ENCODE measurements around the gene DIP2A. TPM values are rescaled to one million over a fixed set of nuclear protein-coding genes. Genes with fewer than 3 reads are reported as not detected.
"Not testable (repeated sequence)": the region's sequence is repeated elsewhere in the genome, so short reads cannot be mapped to it uniquely, and the experiment has no call there.

The DIP2A gene
- total RNA-seq, 6 experiments from 2014 or later = 20.0 to 24.1 (median 21.7) TPM

DNA sequence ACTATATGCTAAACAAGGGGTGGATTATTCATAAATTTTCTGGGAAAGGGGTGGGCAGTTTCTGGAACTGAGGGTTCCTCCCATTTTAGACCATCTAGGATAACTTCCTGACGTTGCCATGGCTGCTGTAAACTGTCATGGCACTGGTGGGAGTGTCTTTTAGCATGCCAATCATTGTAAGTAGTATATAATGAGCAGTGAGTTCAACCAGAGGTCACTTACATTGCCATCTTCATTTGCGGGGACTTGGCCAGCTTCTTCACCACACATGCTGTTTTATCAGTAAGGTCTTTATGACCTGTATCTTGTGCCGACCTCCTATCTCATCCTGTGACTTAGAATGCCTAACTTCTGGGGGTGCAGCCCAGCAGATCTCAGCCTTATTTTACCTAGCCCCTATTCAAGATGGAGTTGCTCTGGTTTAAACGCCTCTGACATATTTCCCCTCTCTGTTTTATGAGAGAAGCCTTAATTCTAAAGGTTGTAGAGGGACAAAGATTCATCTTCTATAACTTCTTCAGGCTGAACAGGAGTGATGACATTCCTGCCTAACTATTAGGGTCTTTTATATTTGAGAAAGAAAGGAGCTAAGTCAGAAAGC is 60.4 kb downstream of the DIP2A start:
- Mint-ChIP-seq H3K4me3 (no peak overlapping the region), H3K4me1 (ENCODE audit: low read depth) (no peaks in the 10 kb centered on the region), H3K27me3 (ENCODE audit: insufficient read depth) (no peaks in the 10 kb centered on the region), H3K27ac (no peak overlapping the region), H3K36me3 (ENCODE audit: low read depth) (peaks cover 23% of the 10 kb centered on the region), H3K9me3 (no peaks in the 10 kb centered on the region)
- TF ChIP-seq, protein P1, sequence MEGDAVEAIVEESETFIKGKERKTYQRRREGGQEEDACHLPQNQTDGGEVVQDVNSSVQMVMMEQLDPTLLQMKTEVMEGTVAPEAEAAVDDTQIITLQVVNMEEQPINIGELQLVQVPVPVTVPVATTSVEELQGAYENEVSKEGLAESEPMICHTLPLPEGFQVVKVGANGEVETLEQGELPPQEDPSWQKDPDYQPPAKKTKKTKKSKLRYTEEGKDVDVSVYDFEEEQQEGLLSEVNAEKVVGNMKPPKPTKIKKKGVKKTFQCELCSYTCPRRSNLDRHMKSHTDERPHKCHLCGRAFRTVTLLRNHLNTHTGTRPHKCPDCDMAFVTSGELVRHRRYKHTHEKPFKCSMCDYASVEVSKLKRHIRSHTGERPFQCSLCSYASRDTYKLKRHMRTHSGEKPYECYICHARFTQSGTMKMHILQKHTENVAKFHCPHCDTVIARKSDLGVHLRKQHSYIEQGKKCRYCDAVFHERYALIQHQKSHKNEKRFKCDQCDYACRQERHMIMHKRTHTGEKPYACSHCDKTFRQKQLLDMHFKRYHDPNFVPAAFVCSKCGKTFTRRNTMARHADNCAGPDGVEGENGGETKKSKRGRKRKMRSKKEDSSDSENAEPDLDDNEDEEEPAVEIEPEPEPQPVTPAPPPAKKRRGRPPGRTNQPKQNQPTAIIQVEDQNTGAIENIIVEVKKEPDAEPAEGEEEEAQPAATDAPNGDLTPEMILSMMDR (IDR thresholded peaks at IDR 0.05) = no peak
- DNase-seq = no peak

- not testable (repeated sequence) for DNase-seq; H3K27me3 Mint-ChIP-seq (ENCODE audit: insufficient read depth); H3K9me3 Mint-ChIP-seq; H3K27ac Mint-ChIP-seq; H3K4me3 Mint-ChIP-seq
- Mint-ChIP-seq H3K4me1 (ENCODE audit: low read depth) (peaks cover 18% of the 10 kb centered on the region), H3K36me3 (ENCODE audit: low read depth) (peaks cover 11% of the 10 kb centered on the region)
Measured at GRCh38 chr21:46527393-46527792, 68.7 kb downstream of the DIP2A start.

DNA sequence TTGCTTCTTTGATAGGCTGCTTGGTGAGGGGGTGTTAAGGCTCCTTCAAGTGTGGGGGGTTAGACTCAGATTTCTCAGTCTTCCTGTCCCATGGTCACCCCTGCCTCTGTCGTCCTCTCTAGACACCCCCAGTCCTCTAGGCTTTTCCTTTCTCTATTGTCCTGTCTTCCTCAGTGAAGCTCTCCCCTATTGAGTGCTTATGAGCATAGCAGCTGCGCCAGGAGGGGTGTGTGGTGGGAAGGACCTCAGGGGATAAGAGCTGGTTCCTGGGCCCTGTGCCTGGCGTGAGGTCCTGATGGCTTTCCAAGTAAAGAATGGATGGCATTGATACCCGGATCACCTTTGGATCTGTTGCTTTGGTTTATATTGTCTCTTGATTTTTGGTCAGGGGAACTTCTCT is 69.1 kb downstream of the DIP2A start:
- TF ChIP-seq, protein P1 (IDR thresholded peaks at IDR 0.05) = no peak
- Mint-ChIP-seq H3K36me3 (ENCODE audit: low read depth) (peaks cover 11% of the 10 kb centered on the region), H3K27ac (0 out of 2 replicates have a peak overlapping the region, but pooled peaks have one; percentile 8), H3K27me3 (ENCODE audit: insufficient read depth) (no peaks in the 10 kb centered on the region; the same call in 1 of the 2 replicates), H3K9me3 (no peaks in the 10 kb centered on the region), H3K4me3 (no peak overlapping the region), H3K4me1 (ENCODE audit: low read depth) (peaks cover 18% of the 10 kb centered on the region)
- no peak for DNase-seq

GRCh38 chr21:46532080-46532479 is 73.4 kb downstream of the DIP2A start:
- Mint-ChIP-seq H3K4me3 (no peak overlapping the region), H3K27me3 (ENCODE audit: insufficient read depth) (peaks cover 3% of the 10 kb centered on the region; the same call in 1 of the 2 replicates), H3K9me3 (no peaks in the 10 kb centered on the region), H3K27ac (no peak overlapping the region), H3K36me3 (ENCODE audit: low read depth) (peaks cover 13% of the 10 kb centered on the region), H3K4me1 (ENCODE audit: low read depth) (peaks cover 10% of the 10 kb centered on the region)
- no peak for DNase-seq
- TF ChIP-seq, protein P1 (IDR thresholded peaks at IDR 0.05) = no peak

- Mint-ChIP-seq H3K36me3 (ENCODE audit: low read depth) (peaks cover 10% of the 10 kb centered on the region), H3K9me3 (no peaks in the 10 kb centered on the region), H3K27ac (no peak overlapping the region), H3K4me3 (no peak overlapping the region), H3K27me3 (ENCODE audit: insufficient read depth) (peaks cover 3% of the 10 kb centered on the region; the same call in 1 of the 2 replicates), H3K4me1 (ENCODE audit: low read depth) (no peaks in the 10 kb centered on the region)
- TF ChIP-seq, protein P1 (IDR thresholded peaks at IDR 0.05) = no peak
- DNase-seq = no peak
Measured at GRCh38 chr21:46537026-46537425, 78.3 kb downstream of the DIP2A start.

DNA sequence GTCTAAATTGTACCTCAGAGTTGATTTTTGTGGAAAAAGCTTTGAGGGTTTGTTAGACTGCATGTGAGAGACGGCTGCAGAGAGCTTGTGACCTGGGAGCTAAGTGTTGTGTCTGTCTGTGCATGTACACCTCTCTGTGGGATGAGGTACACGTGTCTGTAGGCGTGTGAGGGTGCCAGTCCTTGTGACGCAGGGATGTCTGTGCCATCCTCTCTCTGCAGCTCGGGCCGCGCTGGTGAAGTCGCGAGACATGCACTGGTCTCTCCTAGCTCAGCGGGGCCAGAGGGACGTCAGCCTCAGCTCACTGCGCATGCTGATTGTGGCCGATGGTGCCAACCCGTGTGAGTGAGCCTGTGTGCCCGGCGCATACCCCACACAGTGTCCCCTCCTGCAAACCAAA is 79.6 kb downstream of the DIP2A start:
- DNase-seq = no peak
- Mint-ChIP-seq H3K36me3 (ENCODE audit: low read depth) (peaks cover 10% of the 10 kb centered on the region), H3K27me3 (ENCODE audit: insufficient read depth) (peaks cover 3% of the 10 kb centered on the region; the same call in 1 of the 2 replicates), H3K4me1 (ENCODE audit: low read depth) (no peaks in the 10 kb centered on the region), H3K4me3 (no peak overlapping the region), H3K9me3 (no peaks in the 10 kb centered on the region), H3K27ac (no peak overlapping the region)
- TF ChIP-seq, protein P1 (IDR thresholded peaks at IDR 0.05) = no peak

All from HFFc6 (cell line).